ENCODE measurements around the gene GFRA3.
"Not testable (repeated sequence)": the region's sequence is repeated elsewhere in the genome, so short reads cannot be mapped to it uniquely, and the experiment has no call there.

GFRA3 gene, protein sequence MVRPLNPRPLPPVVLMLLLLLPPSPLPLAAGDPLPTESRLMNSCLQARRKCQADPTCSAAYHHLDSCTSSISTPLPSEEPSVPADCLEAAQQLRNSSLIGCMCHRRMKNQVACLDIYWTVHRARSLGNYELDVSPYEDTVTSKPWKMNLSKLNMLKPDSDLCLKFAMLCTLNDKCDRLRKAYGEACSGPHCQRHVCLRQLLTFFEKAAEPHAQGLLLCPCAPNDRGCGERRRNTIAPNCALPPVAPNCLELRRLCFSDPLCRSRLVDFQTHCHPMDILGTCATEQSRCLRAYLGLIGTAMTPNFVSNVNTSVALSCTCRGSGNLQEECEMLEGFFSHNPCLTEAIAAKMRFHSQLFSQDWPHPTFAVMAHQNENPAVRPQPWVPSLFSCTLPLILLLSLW

DNA sequence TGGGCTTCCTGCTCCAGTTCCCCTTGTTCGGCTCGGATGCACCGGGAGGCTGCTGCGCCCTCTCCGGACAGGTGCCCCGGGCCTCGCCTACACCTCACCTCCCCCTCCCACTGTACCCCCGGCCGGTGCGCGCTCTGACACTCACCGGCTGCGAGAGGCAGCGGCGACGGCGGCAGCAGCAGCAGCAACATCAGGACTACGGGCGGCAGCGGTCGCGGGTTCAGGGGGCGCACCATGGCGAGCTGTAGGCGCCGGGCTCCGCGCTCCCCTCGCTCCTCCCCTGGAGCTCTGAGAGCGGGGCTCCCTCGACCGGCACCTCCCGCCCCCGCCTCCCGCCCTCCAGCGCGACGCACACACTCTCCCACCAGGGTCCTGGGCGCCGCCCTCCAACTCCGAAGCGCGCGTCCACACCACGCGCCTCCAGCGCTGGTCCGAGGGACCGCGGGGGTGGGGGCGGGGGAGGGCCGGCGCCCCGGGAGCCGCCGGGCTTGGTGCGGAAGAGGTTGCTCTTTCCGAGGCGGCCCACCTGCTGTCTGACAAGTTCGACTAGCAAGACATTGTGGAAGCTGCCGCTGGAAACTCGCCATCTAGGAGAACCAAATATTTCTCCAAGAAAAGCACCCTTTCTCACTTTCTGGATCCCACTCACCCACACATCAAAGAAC lies at the start of gene GFRA3:
GFRA3 (minus strand) TSS at position 433 of the 665 bp plus-strand sequence; CDS start at position 236, 197 bp downstream.
- peak in 1 of 2 donors; percentile 0 for DNase-seq (ENCODE audit: low read depth in 2 of 2)

DNA sequence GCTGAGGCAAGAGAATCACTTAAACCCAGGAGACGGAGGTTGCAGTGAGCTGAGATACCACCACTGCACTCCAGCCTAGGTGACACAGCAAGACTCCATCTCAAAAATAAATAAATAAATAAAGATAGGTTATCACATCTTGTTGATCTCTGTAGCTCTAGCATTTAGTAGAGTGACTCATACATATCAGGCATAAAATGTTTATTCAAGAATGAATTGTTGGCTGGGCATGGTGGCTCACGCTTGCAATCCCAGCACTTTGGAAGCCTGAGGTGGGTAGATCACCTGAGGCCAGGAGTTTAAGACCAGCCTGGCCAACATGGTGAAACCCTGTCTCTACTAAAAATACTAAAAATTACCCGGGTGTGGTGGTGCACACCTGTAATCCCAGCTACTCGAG lies 43.8 kb upstream of the GFRA3 start:
- not testable (repeated sequence) for DNase-seq (ENCODE audit: low read depth in 2 of 2)

DNA sequence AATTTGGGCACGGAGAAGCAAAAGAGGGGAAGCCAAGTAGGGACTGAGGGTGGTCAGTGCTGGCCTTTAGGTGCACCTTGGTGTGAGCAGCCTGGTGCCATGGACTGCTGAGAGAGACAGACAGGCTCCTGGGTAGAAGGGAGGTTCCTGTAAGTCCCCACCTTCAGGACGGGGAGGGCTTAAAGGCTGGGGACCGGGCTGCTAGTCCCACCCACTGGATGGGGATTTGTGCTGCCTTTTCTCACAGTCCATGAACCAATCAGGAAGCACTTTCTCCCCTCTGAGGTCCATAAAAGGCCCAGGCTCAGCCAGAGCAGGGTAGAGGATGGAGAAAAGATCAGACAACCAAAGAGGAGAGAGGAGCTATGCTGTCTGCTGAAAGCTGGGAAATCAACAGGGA lies 41.9 kb upstream of the GFRA3 start:
- DNase-seq (ENCODE audit: low read depth in 2 of 2): no peak

DNA sequence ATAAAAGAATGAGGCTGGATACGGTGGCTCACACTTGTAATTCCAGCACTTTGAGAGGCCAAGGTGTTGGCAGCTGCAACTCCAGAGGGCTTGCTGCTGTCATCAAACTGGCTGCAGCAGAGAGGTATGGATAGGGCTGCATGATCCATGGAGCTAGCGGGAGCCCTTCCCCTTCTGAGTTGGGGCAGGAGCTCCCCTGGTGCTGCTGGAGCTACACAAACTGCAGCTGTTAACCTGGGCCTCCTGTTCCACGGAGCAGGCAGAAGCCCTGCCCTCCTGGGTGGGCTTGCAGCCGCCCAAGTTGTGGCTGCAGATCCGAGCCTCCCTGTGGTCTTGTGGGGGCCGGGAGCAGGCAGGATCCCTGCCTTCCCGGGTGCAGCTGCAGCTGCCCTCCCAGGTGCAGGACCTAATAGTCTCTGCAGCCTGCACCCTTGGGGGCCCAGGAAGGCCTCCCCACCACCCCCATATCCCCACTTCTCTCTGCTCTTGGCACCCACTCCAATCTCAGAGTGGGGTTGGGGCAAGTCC lies 41.4 kb upstream of the GFRA3 start:
- DNase-seq (ENCODE audit: low read depth in 2 of 2): no peak

DNA sequence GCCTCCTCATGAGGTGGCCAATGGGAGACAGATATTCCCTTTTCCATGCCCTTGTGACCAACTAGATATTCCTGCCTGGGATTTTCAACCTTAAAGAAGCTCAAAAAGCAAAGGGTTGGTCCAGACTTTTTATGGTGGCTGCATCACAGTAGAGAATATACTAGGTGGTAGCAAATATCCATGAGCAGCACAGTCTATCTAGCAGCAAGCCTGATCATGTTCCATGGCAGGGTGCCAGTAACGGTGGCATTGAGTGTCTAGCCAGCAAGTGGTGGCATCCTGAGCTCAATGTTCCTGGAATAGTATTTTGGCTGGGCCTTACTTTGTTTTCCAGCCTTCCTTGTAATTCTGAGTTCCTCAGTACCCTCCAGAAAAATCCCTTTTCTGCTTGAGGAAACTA lies 31.4 kb upstream of the GFRA3 start:
- DNase-seq (ENCODE audit: low read depth in 2 of 2): no peak

DNA sequence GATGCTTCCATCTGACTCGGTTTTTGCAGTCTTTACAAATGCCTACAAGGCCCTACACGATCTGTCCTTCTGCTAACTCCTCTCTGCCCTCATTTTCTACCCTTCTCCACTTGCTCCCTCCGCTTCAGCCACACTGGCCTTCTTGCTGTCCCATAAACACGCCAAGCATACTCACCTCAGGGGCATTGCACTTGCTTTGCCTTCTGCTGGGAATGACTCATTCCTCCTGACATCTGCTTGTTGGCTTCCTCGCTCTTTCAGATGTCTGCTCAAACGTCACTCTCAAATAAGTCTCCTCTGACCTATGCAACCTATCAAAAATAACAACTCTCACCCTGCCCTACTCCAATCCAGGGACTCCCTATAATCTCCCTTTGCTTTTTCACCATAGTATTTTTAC lies 29.0 kb upstream of the GFRA3 start:
- DNase-seq (ENCODE audit: low read depth in 2 of 2): no peak

DNA sequence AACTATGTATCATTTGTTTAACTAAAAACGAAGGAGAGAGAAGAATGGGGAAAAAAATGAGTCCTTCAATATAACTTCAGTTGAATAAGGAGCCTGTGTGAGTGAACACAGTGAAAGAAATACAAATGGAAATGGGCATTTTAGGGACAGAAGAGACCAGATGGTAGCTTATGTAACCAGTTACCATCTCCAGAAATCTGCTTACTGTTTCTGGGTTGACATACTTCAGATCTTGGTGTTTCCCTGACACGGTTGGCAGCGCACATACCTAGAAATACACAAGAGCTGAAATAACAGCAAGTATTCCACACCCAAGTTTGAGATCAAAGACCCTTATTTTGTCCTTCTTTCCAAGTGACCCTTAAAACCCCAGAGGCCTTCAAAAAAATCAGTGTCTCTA lies 14.9 kb upstream of the GFRA3 start:
- no peak for DNase-seq (ENCODE audit: low read depth in 2 of 2)

DNA sequence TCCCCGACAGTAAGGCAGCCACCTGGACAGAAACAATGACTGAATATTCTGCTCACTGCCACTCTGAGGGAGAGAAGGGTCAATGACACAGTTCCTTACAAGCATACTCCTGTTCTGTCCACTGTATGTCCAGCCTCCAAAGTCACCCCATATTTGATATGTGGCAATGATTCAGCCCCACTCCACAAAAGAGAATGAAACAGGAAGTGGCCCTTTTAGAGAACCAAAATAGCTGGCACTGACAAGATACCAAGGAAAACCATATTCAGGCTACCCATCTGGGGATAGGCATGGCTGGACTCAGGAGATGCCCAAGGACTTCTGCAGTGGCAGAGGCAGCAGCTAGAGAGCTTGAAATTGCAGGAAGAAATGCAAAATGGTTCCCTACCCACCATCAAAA lies 12.8 kb upstream of the GFRA3 start:
- DNase-seq (ENCODE audit: low read depth in 2 of 2): no peak

DNA sequence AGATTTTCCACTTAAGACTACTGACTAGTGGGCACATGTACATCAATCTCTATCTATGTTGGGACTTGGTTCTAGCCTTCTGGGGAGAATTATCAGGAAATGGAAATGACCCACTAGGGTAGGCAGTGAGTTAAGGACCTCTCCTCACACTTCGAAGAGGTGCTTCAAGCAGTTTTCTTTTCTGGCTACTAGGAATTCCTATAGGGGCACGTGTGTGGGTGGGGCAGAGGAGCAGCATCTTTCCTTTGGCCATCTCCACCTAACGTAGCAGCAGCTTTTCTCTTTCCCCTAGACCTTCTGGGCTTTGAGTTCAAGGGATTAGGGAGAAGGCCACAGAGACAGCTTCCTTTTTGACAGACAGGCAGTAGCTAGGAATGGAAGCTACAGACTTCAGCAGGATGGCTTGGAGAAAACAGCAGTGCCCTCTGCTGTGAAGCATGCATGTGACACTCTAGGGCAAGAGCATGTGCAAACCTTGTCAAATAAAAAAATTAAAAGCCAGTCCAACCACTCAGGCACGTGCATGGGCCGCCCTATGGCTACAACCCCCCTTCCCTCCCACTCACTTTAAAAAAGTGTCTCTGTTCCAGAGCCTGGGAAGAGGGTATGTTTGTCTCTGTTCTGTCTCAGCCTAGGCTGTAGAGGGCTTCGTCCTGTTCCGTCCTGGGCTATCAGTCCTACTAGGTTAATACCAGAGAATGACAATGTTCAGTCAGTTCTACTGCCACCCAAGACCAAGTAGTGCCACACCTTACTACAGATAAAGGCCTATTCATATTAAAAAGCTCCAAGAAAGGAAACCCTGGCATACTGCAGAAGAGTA lies 8.7 kb upstream of the GFRA3 start:
- DNase-seq (ENCODE audit: low read depth in 2 of 2): no peak

DNA sequence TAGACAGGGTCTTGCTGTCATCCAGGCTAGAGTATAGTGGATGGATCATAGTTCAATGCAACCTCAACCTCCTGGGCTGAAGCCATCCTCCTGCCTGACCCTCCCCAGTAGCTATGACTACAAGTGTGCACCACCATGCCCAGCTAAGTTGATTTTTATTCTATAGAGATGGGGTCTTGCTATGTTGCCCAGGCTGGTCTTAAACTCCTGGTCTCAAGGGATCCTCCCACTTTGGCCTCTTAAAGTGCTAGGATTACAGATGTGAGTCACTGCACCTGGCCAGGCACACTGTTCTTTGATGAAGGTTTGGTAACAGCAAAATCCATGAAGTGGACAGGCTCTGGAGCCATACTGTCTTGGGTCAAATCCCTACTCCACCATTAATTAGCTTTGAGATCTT lies 6.5 kb upstream of the GFRA3 start:
- no peak for DNase-seq (ENCODE audit: low read depth in 2 of 2)

DNA sequence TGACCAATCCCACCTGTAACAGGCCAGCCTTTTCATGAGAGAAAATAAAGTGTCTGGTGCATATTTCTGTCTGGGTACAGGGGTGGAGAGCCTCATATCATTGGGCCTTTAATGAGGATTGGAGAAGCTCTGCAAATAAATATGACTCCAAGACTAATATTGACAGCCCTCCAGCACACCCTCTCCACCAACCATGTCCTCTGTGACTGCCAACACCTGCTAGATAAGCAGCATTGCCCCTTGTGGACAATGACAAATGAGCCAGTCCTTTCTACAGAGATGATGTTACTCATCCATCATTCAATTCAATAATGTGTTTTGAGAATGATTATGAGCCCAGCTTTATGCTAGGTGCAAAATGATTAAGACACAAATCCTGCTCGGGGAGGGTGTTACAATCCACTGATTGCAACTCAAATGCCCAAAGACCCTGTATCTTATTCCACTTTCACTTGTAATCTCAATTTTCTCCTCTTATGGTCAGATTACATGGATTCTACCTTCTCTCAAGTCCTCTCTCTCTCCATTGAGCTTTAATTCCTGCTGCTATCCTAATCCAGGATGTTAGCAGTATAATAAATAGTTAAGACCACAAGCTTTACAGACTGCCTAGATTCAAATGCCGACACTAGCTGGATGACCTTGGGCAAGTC lies 2.1 kb upstream of the GFRA3 start:
- no peak for DNase-seq (ENCODE audit: low read depth in 2 of 2)

DNA sequence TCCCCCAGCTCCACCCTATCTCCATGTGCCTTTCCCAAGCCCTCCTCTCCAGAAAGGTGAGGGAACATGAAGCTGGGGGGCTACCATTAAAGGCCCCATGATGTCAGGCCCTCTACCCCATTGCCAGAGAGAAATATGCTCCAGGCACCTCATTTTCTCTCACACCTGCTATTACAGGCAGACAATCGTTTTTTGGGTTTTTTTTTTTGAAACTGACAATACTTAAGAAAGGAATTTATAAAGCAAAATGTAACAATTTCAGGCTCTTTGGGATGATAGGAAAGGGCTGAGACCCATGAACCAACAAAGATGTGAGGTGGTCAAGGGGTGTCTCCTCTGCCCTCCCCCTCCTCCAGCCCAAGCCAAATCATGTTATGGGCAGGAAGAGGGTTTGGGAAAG lies 1.5 kb upstream of the GFRA3 start:
- no peak for DNase-seq (ENCODE audit: low read depth in 2 of 2)

DNA sequence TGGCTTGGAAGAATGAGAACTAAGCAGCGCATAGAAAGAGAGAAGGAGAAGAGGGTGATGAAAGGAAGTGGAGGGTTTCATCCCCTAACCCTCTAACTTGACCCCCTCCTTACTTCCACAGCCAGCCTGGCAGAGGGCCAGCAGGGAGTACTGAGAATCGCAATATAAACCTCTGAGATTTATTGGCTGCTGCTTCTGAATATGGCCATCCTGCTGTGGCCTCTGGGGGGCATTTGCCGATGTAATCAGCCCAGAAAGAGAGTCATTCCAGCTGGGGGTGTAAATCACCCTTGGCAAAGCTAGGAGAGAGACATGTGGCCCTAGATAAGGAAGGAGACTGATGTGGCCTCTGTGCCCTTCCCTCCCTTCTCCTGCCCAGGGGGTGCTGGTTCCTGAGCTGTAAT lies 960 bp upstream of the GFRA3 start:
- no peak for DNase-seq (ENCODE audit: low read depth in 2 of 2)

DNA sequence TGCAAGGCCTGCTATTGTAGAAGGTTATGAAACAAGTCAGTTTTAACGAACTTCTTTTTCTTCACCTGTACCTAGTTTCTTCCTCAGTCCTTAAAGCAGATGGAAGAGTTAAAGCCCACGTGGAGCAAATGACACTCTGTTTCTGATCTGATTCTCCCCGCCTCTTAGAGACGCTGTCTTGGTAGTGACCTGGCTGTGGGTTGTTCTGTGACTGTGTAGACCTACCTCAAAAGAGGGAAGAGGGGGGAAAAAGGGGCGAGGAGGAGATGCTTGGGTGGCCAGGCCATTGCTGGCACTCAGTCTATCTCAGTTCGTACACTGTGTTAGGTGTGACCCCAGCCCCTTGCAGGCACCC lies 610 bp downstream of the GFRA3 start:
- DNase-seq (ENCODE audit: low read depth in 2 of 2): no peak

DNA sequence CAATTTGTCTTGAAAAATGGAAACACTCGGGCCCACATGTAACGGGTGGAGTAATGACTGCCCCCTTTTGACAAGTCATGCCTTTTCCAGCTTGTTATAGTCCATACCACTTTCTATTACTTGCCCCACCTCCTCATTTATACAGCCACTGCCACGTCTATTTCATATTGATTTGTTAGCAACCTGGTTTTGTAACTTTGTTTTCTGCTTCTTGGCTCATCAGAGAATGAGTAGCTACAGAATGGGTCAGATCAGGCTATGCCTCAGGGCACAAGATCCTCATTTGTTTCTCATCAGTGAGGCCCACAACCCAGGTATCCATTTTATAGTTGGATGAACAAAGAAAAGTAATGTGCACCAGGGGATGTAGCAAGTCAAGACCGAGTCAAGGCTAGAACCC lies 1.7 kb downstream of the GFRA3 start:
- DNase-seq (ENCODE audit: low read depth in 2 of 2): no peak

DNA sequence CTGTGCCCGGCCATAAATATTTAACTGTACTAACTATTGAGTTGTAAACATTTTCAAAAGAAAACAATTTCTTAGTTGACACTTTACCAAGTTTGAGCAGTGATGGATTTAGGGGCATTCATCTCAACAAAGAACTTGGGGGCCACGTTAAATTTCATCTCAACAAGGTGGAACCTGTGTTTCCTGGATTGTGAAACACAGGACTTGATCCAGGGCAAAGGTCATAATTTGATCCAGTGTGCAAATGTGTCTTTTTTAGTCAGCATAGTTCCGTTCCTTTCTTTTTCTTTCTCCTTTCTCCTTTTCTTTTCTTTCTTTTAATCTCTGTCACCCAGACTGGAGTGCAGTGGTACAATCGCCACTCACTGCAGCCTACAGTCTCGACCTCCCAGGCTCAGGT lies 3.1 kb downstream of the GFRA3 start:
- no peak for DNase-seq (ENCODE audit: low read depth in 2 of 2)

DNA sequence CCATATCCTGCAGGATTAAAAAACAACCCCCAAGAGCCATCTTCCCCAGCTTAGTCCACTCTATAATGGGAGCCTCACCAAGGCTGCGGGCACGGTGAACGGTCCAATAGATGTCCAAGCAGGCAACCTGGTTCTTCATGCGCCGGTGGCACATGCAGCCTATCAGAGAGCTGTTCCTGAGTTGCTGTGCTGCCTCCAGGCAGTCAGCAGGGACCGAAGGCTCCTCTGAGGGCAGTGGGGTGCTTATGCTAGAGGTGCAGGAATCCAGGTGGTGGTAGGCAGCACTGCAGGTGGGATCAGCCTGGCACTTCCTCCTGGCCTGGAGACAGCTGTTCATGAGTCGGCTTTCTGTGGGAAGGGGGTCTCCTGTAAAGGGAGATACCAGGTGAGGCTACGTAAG lies 10.2 kb downstream of the GFRA3 start:
- no peak for DNase-seq (ENCODE audit: low read depth in 2 of 2)

DNA sequence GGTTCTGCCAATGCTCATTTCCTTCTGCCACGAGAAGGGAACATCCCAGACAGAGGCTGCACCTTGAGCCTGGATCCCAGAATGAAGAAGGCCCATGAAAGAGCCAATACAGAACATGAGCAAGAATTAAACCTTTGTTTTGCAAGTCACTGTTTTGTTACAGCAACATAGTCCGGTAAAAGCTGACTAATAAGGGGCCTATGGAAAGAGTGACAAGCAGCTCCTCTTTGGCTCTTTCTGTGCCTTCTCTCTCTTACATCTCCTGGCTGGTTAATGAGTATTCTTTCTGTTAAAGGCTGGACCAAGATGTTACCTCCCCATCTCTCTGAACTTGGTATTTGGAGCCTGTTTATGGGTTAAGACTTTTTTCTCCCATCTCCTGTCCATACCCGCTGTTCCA lies 10.8 kb downstream of the GFRA3 start:
- DNase-seq (ENCODE audit: low read depth in 2 of 2): no peak

DNA sequence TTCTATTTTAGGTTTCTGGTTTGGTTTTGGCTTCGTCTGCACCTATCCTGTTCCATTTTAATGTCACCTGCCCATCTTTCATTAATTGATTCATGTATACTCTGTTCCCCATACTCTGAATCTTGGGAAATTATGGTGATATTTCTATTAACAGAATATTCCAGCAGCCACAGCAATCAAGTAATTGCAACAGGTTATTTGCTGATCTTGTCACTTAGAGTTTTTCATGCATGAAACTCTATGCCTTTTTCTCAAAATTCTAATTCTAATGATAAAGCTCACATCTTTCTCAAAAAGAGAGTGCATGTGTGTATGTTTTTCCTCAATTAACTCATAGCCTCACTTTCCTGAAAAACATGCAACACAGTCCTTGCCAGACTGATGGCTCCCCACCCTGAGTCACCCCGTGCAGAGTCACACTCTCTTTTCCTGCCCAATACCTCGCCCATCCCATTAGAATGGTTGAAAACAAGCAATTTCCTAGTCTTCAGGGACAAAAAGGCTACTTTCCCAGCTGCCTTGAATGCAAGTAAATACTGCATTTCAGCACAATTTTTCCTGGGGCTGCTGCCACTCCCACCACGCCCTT lies 15.6 kb downstream of the GFRA3 start:
- DNase-seq (ENCODE audit: low read depth in 2 of 2): no peak

DNA sequence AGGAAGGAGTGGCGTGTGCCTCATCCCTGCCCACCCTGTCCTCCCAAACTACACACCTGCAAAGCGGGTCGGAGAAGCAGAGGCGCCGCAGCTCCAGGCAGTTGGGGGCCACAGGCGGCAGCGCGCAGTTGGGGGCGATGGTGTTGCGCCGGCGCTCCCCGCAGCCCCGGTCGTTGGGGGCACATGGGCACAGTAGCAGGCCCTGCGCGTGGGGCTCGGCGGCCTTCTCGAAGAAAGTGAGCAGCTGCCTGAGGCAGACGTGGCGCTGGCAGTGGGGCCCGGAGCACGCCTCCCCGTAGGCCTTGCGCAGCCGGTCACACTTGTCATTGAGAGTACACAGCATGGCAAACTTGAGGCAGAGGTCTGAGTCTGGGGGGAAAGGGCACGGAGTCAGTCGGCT lies 16.8 kb downstream of the GFRA3 start:
- no peak for DNase-seq (ENCODE audit: low read depth in 2 of 2)

DNA sequence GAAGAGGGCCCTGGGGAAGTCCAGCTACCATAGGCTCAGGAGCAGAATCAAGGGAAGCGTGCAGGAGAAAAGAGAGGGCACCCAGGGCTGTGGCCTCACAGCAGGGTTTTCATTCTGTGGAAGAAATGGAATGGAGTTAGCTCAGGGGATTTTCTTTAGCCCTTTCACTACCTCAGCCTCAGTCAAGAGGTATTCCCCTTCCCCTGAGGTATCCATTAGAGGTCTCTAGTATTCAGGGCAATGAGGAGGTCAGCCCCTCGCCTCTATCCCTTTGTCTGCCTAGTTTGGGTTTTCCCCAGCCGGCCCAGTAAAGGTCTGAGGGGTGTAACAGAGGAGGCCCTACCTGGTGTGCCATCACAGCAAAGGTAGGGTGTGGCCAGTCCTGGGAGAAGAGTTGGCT lies 21.5 kb downstream of the GFRA3 start:
- DNase-seq (ENCODE audit: low read depth in 2 of 2): no peak

DNA sequence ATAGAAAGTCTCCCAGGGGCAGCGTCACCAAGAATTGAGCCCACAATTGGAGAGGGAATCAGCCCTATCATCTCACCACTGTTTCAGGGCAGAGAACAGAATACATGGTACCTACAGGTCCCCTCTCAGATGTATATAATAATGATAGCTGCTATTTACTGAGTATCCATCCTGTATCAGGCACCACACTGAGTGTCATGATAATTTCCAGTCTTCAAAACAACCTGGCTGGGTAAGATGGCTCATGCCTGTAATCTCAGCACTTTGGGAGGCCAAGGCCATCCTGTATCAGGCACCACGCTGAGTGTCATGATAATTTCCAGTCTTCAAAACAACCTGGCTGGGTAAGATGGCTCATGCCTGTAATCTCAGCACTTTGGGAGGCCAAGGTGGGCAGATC lies 26.6 kb downstream of the GFRA3 start:
- DNase-seq (ENCODE audit: low read depth in 2 of 2): not testable (repeated sequence)
